Measurements from ENCODE around the gene DOCK9.

DNA sequence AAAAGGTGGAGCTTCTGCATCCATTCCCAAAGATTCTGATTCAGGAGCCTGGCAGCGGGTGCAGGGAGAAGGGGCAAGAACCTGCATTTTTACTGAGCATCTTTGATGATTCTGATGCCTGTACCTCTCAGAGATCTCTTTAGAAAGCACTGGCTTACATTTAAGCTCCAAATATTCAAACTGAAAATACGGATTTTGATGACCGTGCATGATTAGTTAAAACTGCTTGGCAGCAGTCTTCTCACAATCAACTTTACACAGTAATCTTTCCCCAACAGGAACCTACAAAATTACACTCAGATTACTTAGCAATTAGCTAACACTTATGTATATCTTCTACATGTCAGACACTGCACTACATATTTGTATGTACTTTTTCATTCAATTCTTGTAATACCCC, 108.9 kb downstream of the DOCK9 start:
- TF ChIP-seq, protein P1, sequence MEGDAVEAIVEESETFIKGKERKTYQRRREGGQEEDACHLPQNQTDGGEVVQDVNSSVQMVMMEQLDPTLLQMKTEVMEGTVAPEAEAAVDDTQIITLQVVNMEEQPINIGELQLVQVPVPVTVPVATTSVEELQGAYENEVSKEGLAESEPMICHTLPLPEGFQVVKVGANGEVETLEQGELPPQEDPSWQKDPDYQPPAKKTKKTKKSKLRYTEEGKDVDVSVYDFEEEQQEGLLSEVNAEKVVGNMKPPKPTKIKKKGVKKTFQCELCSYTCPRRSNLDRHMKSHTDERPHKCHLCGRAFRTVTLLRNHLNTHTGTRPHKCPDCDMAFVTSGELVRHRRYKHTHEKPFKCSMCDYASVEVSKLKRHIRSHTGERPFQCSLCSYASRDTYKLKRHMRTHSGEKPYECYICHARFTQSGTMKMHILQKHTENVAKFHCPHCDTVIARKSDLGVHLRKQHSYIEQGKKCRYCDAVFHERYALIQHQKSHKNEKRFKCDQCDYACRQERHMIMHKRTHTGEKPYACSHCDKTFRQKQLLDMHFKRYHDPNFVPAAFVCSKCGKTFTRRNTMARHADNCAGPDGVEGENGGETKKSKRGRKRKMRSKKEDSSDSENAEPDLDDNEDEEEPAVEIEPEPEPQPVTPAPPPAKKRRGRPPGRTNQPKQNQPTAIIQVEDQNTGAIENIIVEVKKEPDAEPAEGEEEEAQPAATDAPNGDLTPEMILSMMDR (IDR thresholded peaks at IDR 0.05) = no peak
- TF ChIP-seq POLR2A (IDR thresholded peaks at IDR 0.05) = no peak

Measured in uterus (tissue), 2 donors.